ENCODE results near the gene DCTN2. TPM values are rescaled to one million over a fixed set of nuclear protein-coding genes. Genes with fewer than 3 reads are reported as not detected.

DCTN2 gene
- polyA plus RNA-seq, 1 donor (not counting 4 experiments of a cell fraction or from before 2014, with no cell fraction given) = 132 TPM

DNA sequence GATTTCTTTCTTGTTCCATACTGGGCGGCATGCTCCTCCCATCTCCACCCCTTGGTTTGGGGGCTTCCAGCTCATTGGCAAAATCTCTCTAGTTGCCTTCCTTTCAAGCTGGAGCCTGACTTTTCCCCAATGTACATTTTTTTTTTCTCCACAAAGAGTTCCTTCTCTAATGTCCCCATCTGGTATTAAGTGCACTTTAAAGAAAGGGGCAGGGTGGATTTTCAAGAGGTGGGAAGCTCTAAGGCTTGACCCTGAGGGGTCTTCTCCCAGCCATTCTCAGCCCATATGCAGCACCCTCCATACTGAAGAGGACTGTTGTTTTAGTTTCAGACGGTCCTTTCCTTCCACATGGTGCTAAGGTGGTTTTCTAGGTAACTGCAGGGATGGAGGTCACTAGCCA, 38.2 kb upstream of the DCTN2 start:
- peaks cover 14% of the 10 kb centered on the region for H3K27me3 ChIP-seq (ENCODE audit: control insufficient read depth, extremely low read depth, insufficient read depth, low read length)
- H3K4me3 ChIP-seq (ENCODE audit: control insufficient read depth in 2 of 3, extremely low read depth in 1 of 3, insufficient read depth in 2 of 3, low read depth in 1 of 3, low read length in 3 of 3) = no peak overlapping the region
- no peaks in the 10 kb centered on the region for H3K79me2 ChIP-seq (ENCODE audit: control insufficient read depth, insufficient read depth, low read length)
- no peaks in the 10 kb centered on the region for H3K9me3 ChIP-seq (ENCODE audit: control insufficient read depth, low read depth, low read length)
- dilution Hi-C loops (cut with MboI; ENCODE audit: extremely low pct_ligation_motif_present, low sequenced_read_pairs) = loop anchor here (25.0 kb wide), 1 partner anchor 152 kb away; the partner anchor contains the start of genes AGAP2 and TSPAN31
- FAIRE-seq = no peak
- no peaks in the 10 kb centered on the region for H3K4me1 ChIP-seq (ENCODE audit: control insufficient read depth, extremely low read depth, insufficient read depth, low read length)
- no peak for DNase-seq (ENCODE audit: low read depth, low spot score)
- no peak overlapping the region for H2AFZ ChIP-seq (ENCODE audit: control insufficient read depth, low read length)
- H3K36me3 ChIP-seq (ENCODE audit: control insufficient read depth in 2 of 2, extremely low read depth in 1 of 2, insufficient read depth in 2 of 2, low read length in 2 of 2) = no peaks in the 10 kb centered on the region
- H3K27ac ChIP-seq (ENCODE audit: control insufficient read depth, insufficient read depth, low read length) = no peak overlapping the region
- TF ChIP-seq EZH2 (IDR thresholded peaks at IDR 0.05; ENCODE audit: low read length) = no peak
- TF ChIP-seq, protein P1, sequence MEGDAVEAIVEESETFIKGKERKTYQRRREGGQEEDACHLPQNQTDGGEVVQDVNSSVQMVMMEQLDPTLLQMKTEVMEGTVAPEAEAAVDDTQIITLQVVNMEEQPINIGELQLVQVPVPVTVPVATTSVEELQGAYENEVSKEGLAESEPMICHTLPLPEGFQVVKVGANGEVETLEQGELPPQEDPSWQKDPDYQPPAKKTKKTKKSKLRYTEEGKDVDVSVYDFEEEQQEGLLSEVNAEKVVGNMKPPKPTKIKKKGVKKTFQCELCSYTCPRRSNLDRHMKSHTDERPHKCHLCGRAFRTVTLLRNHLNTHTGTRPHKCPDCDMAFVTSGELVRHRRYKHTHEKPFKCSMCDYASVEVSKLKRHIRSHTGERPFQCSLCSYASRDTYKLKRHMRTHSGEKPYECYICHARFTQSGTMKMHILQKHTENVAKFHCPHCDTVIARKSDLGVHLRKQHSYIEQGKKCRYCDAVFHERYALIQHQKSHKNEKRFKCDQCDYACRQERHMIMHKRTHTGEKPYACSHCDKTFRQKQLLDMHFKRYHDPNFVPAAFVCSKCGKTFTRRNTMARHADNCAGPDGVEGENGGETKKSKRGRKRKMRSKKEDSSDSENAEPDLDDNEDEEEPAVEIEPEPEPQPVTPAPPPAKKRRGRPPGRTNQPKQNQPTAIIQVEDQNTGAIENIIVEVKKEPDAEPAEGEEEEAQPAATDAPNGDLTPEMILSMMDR (optimal IDR thresholded peaks at IDR 0.05 in 1 of 3, IDR thresholded peaks at IDR 0.05 in 1 of 3, conservative IDR thresholded peaks at IDR 0.05 in 1 of 3; ENCODE audit: extremely low read depth in 1 of 3, insufficient read depth in 2 of 3, low read length in 3 of 3) = no peak
- H3K4me2 ChIP-seq (ENCODE audit: control insufficient read depth, extremely low read depth, insufficient read depth, low read depth, low read length) = no peak overlapping the region
- no peaks in the 10 kb centered on the region for H4K20me1 ChIP-seq (ENCODE audit: control insufficient read depth, extremely low read depth, insufficient read depth, low read length)
- H3K9ac ChIP-seq (ENCODE audit: control insufficient read depth, extremely low read depth, insufficient read depth, low read length) = no peak overlapping the region
- no peaks in the 10 kb centered on the region for H3K9me1 ChIP-seq (ENCODE audit: control insufficient read depth, extremely low read depth, insufficient read depth, low read length)

DNA sequence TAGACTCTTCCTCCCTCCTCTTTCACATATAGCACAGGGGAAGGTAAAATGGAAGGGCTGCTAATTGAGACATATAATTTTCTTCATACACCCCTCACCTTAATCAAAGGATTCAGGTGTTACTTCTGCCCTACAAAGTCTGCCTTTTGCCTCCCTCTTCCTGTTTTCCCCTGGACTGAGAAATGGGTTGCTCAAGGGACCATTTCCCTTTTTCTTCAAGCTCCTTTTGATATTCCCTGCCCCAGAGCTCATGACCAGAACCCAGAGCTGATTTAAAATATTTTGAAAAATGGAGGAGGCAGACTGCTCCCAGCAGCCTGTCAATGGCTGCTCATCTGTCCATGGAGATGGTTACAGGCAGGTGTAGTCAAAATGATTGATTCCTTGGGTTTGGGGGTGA, 37.7 kb upstream of the DCTN2 start:
- H2AFZ ChIP-seq (ENCODE audit: control insufficient read depth, low read length) = no peak overlapping the region
- H4K20me1 ChIP-seq (ENCODE audit: control insufficient read depth, extremely low read depth, insufficient read depth, low read length) = no peaks in the 10 kb centered on the region
- FAIRE-seq = no peak
- H3K27ac ChIP-seq (ENCODE audit: control insufficient read depth, insufficient read depth, low read length) = no peak overlapping the region
- TF ChIP-seq EZH2 (IDR thresholded peaks at IDR 0.05; ENCODE audit: low read length) = no peak
- TF ChIP-seq, protein P1 (optimal IDR thresholded peaks at IDR 0.05 in 1 of 3, IDR thresholded peaks at IDR 0.05 in 1 of 3, conservative IDR thresholded peaks at IDR 0.05 in 1 of 3; ENCODE audit: extremely low read depth in 1 of 3, insufficient read depth in 2 of 3, low read length in 3 of 3) = no peak
- H3K4me3 ChIP-seq (ENCODE audit: control insufficient read depth in 2 of 3, extremely low read depth in 1 of 3, insufficient read depth in 2 of 3, low read depth in 1 of 3, low read length in 3 of 3) = no peak overlapping the region
- no peak overlapping the region for H3K4me2 ChIP-seq (ENCODE audit: control insufficient read depth, extremely low read depth, insufficient read depth, low read depth, low read length)
- peaks cover 14% of the 10 kb centered on the region for H3K27me3 ChIP-seq (ENCODE audit: control insufficient read depth, extremely low read depth, insufficient read depth, low read length)
- dilution Hi-C loops (cut with MboI; ENCODE audit: extremely low pct_ligation_motif_present, low sequenced_read_pairs) = loop anchor here (25.0 kb wide), 1 partner anchor 153 kb away; the partner anchor contains the start of genes AGAP2 and TSPAN31
- H3K9me1 ChIP-seq (ENCODE audit: control insufficient read depth, extremely low read depth, insufficient read depth, low read length) = no peaks in the 10 kb centered on the region
- no peaks in the 10 kb centered on the region for H3K4me1 ChIP-seq (ENCODE audit: control insufficient read depth, extremely low read depth, insufficient read depth, low read length)
- no peak for DNase-seq (ENCODE audit: low read depth, low spot score)
- H3K36me3 ChIP-seq (ENCODE audit: control insufficient read depth in 2 of 2, extremely low read depth in 1 of 2, insufficient read depth in 2 of 2, low read length in 2 of 2) = no peaks in the 10 kb centered on the region
- no peak overlapping the region for H3K9ac ChIP-seq (ENCODE audit: control insufficient read depth, extremely low read depth, insufficient read depth, low read length)
- no peaks in the 10 kb centered on the region for H3K79me2 ChIP-seq (ENCODE audit: control insufficient read depth, insufficient read depth, low read length)
- no peaks in the 10 kb centered on the region for H3K9me3 ChIP-seq (ENCODE audit: control insufficient read depth, low read depth, low read length)
